HEK293 (cell line): ENCODE measurements around the gene PABPN1.

ENCODE experiments used
- GFI1B ChIP-seq: fragments of 450-650 bp; formaldehyde crosslinking; IDR thresholded peaks from 2 replicates; pipeline ENCODE4 v1.5.1; 2016; ENCODE audit warnings: missing biosample characterization, missing genetic modification characterization
- KLF1 ChIP-seq: fragments of 450-650 bp; formaldehyde crosslinking; IDR thresholded peaks from 2 replicates; pipeline ENCODE4 v1.5.1; 2016; ENCODE audit warnings: missing biosample characterization, missing genetic modification characterization
- MYNN ChIP-seq: fragments of 450-650 bp; formaldehyde crosslinking; IDR thresholded peaks from 2 replicates; pipeline ENCODE4 v1.5.1; 2016; ENCODE audit warnings: missing biosample characterization, missing genetic modification characterization, borderline replicate concordance
- PATZ1 ChIP-seq: fragments of 450-650 bp; formaldehyde crosslinking; IDR thresholded peaks from 2 replicates; pipeline ENCODE4 v1.5.1; 2016; ENCODE audit warnings: missing biosample characterization, missing genetic modification characterization
- PRDM10 ChIP-seq: fragments of 450-650 bp; formaldehyde crosslinking; IDR thresholded peaks from 2 replicates; pipeline ENCODE4 v1.5.1; 2016; ENCODE audit warnings: missing biosample characterization, missing genetic modification characterization
- PRDM2 ChIP-seq: fragments of 450-650 bp; formaldehyde crosslinking; IDR thresholded peaks from 2 replicates; pipeline ENCODE4 v1.5.1; 2016; ENCODE audit warnings: missing biosample characterization, missing genetic modification characterization, borderline replicate concordance
- SALL2 ChIP-seq: fragments of 450-650 bp; formaldehyde crosslinking; IDR thresholded peaks from 2 replicates; pipeline ENCODE4 v1.5.0; 2017; ENCODE audit warnings: missing biosample characterization, mild to moderate bottlenecking, missing genetic modification characterization, borderline replicate concordance
- ZBTB17 ChIP-seq: fragments of 450-650 bp; formaldehyde crosslinking; IDR thresholded peaks from 2 replicates; pipeline ENCODE4 v1.5.1; 2016; ENCODE audit warnings: missing biosample characterization, missing genetic modification characterization
- ZBTB8A ChIP-seq: fragments of 450-650 bp; formaldehyde crosslinking; IDR thresholded peaks from 2 replicates; pipeline ENCODE4 v1.5.1; 2016; ENCODE audit warnings: missing biosample characterization, missing genetic modification characterization
- ZEB2 ChIP-seq: fragments of 450-650 bp; formaldehyde crosslinking; IDR thresholded peaks from 2 replicates; pipeline ENCODE4 v1.5.1; 2016; ENCODE audit warnings: missing biosample characterization, missing genetic modification characterization
- ZFP3 ChIP-seq: fragments of 450-650 bp; formaldehyde crosslinking; IDR thresholded peaks from 2 replicates; pipeline ENCODE4 v1.5.1; 2016; ENCODE audit warnings: low read depth, missing biosample characterization, missing genetic modification characterization
- ZIC2 ChIP-seq: fragments of 450-650 bp; formaldehyde crosslinking; IDR thresholded peaks from 2 replicates; pipeline ENCODE4 v1.5.1; 2016; ENCODE audit warnings: missing biosample characterization, missing genetic modification characterization
- ZNF140 ChIP-seq: fragments of 450-650 bp; formaldehyde crosslinking; IDR thresholded peaks from 2 replicates; pipeline ENCODE4 v1.5.1; 2016; ENCODE audit warnings: missing biosample characterization, missing genetic modification characterization
- ZNF266 ChIP-seq: fragments of 450-650 bp; formaldehyde crosslinking; IDR thresholded peaks from 2 replicates; pipeline ENCODE4 v1.5.1; 2016; ENCODE audit warnings: missing biosample characterization, missing genetic modification characterization, low read depth
- ZNF404 ChIP-seq: fragments of 450-650 bp; formaldehyde crosslinking; IDR thresholded peaks from 2 replicates; pipeline ENCODE4 v1.5.1; 2017; ENCODE audit warnings: missing biosample characterization, missing genetic modification characterization
- ZNF416 ChIP-seq: fragments of 450-650 bp; formaldehyde crosslinking; IDR thresholded peaks from 2 replicates; pipeline ENCODE4 v1.5.1; 2016; ENCODE audit warnings: missing biosample characterization, missing genetic modification characterization
- ZNF48 ChIP-seq: fragments of 450-650 bp; formaldehyde crosslinking; IDR thresholded peaks from 2 replicates; pipeline ENCODE4 v1.5.1; 2016; ENCODE audit warnings: missing biosample characterization, missing genetic modification characterization
- ZNF610 ChIP-seq: fragments of 450-650 bp; formaldehyde crosslinking; IDR thresholded peaks from 2 replicates; pipeline ENCODE4 v1.5.1; 2016; ENCODE audit warnings: missing biosample characterization, missing genetic modification characterization, borderline replicate concordance
- ZNF629 ChIP-seq: fragments of 450-650 bp; formaldehyde crosslinking; IDR thresholded peaks from 2 replicates; pipeline ENCODE4 v1.5.1; 2017; ENCODE audit warnings: missing biosample characterization, missing genetic modification characterization
- ZNF639 ChIP-seq: fragments of 450-650 bp; formaldehyde crosslinking; IDR thresholded peaks from 2 replicates; pipeline ENCODE4 v1.5.1; 2016; ENCODE audit warnings: missing biosample characterization, missing genetic modification characterization
- ZNF692 ChIP-seq: fragments of 450-650 bp; formaldehyde crosslinking; IDR thresholded peaks from 2 replicates; pipeline ENCODE4 v1.5.1; 2016; ENCODE audit warnings: missing biosample characterization, missing genetic modification characterization
- ZNF76 ChIP-seq: fragments of 450-650 bp; formaldehyde crosslinking; IDR thresholded peaks from 2 replicates; pipeline ENCODE4; 2016; ENCODE audit warnings: low read depth, missing biosample characterization, missing genetic modification characterization, borderline replicate concordance
- ZNF785 ChIP-seq: fragments of 450-650 bp; formaldehyde crosslinking; IDR thresholded peaks from 2 replicates; pipeline ENCODE4 v1.5.1; 2016; ENCODE audit warnings: missing biosample characterization, missing genetic modification characterization
- ZXDB ChIP-seq: fragments of 450-650 bp; formaldehyde crosslinking; IDR thresholded peaks from 2 replicates; pipeline ENCODE4 v1.5.1; 2016; ENCODE audit warnings: missing biosample characterization, missing genetic modification characterization

The PABPN1 gene

GRCh38 chr14:23294734-23295561 lies 26.3 kb upstream of the PABPN1 start (continued):
- peak; percentile 27; the same call in 1 of the 2 replicates for TF ChIP-seq ZNF692 (tag by site-specific recombination)
- TF ChIP-seq ZNF266, result no peak
- no peak for TF ChIP-seq ZFP3 (tag by site-specific recombination)
- TF ChIP-seq ZBTB8A (tag by site-specific recombination), result peak; percentile 47
- 0 out of 2 replicates have a peak, but pooled peaks have one; percentile 23 for TF ChIP-seq PRDM10
- peak; percentile 93 for TF ChIP-seq PATZ1
- TF ChIP-seq ZNF785 (tag by site-specific recombination), result 0 out of 2 replicates have a peak, but pooled peaks have one; percentile 27
- TF ChIP-seq ZNF639, result peak; percentile 79
- peak; percentile 66; the same call in 1 of the 2 replicates for TF ChIP-seq ZNF629 (tag by site-specific recombination)
- peak; percentile 58; the same call in 1 of the 2 replicates for TF ChIP-seq ZNF610 (tag by site-specific recombination)
- TF ChIP-seq ZNF76 (tag by site-specific recombination), result no peak
- no peak for TF ChIP-seq ZNF48 (tag by site-specific recombination)
- TF ChIP-seq PRDM2 (tag by site-specific recombination), result no peak
- 0 out of 2 replicates have a peak, but pooled peaks have one; percentile 7 for TF ChIP-seq GFI1B
- no peak for TF ChIP-seq MYNN
- TF ChIP-seq ZNF416 (tag by site-specific recombination), result no peak
- TF ChIP-seq ZEB2 (tag by site-specific recombination), result peak; percentile 55
- TF ChIP-seq ZNF404, result no peak
- TF ChIP-seq ZIC2 (tag by site-specific recombination), result no peak
- TF ChIP-seq ZBTB17 (tag by site-specific recombination), result peak; percentile 71
- no peak for TF ChIP-seq ZNF140 (tag by site-specific recombination)
- no peak for TF ChIP-seq SALL2 (tag by site-specific recombination)
- TF ChIP-seq ZXDB (tag by site-specific recombination), result peak; percentile 64
- peak; percentile 29; the same call in 1 of the 2 replicates for TF ChIP-seq KLF1
